Thyroid gland (tissue), 4 donors: ENCODE data around the gene IRF7.

Source experiments
- CTCF ChIP-seq, 6 experiments: fragments of 200-600 bp in 3 of 6; fragments of 450-650 bp in 3 of 6; sonication (generic) in 3 of 6; IDR thresholded peaks; one replicate each; pipeline ENCODE4 v1.5.1; 2016 to 2019; ENCODE audit warnings: antibody characterized with exemption in 6 of 6, mild to moderate bottlenecking in 2 of 6, inconsistent platforms in 1 of 6, moderate library complexity in 1 of 6
- POLR2A ChIP-seq, 2 donors: fragments of 450-650 bp; IDR thresholded peaks; one replicate each; pipeline ENCODE4 v1.6.1; 2017; ENCODE audit warnings: antibody characterized with exemption in 2 of 2, mild to moderate bottlenecking in 2 of 2, moderate library complexity in 1 of 2

GRCh38 chr11:626475-627307, 10.9 kb upstream of the IRF7 start, which contains the start of gene SCT:
- TF ChIP-seq CTCF (IDR thresholded peaks at IDR 0.05) (no peak), POLR2A (IDR thresholded peaks at IDR 0.05) (no peak)
